ENCODE data around the gene NRXN3.
A peak's percentile ranks its signal among the peaks of the same experiment; 100 is the strongest.

NRXN3 gene

GRCh38 chr14:78902010-78902623 is 731.9 kb downstream of the NRXN3 start:
- in situ Hi-C loops (cut with MboI; ENCODE audit: low pct_unique_long_range_greater_than_20kb, low sequenced_read_pairs): no loop called here
- DNase-seq: peak; percentile 15

GRCh38 chr14:78904094-78904493 is 733.9 kb downstream of the NRXN3 start:
- in situ Hi-C loops (cut with MboI; ENCODE audit: low pct_unique_long_range_greater_than_20kb, low sequenced_read_pairs): no loop called here
- DNase-seq: no peak

GRCh38 chr14:78917462-78917861 is 747.3 kb downstream of the NRXN3 start:
- no peak for DNase-seq
- in situ Hi-C loops (cut with MboI; ENCODE audit: low pct_unique_long_range_greater_than_20kb, low sequenced_read_pairs): no loop called here

GRCh38 chr14:78921856-78922255 is 751.7 kb downstream of the NRXN3 start:
- no peak for DNase-seq
- in situ Hi-C loops (cut with MboI; ENCODE audit: low pct_unique_long_range_greater_than_20kb, low sequenced_read_pairs): no loop called here

GRCh38 chr14:78927261-78927660 is 757.1 kb downstream of the NRXN3 start:
- in situ Hi-C loops (cut with MboI; ENCODE audit: low pct_unique_long_range_greater_than_20kb, low sequenced_read_pairs): no loop called here

GRCh38 chr14:78933166-78933565 is 763.0 kb downstream of the NRXN3 start:
- in situ Hi-C loops (cut with MboI; ENCODE audit: low pct_unique_long_range_greater_than_20kb, low sequenced_read_pairs): no loop called here

More at GRCh38 chr14:78927261-78927660, 757.1 kb downstream of the NRXN3 start:
- peak; percentile 3 for DNase-seq

GRCh38 chr14:78933948-78934524 is 763.9 kb downstream of the NRXN3 start:
- in situ Hi-C loops (cut with MboI; ENCODE audit: low pct_unique_long_range_greater_than_20kb, low sequenced_read_pairs): no loop called here
- DNase-seq: peak; percentile 68

More at GRCh38 chr14:78933166-78933565, 763.0 kb downstream of the NRXN3 start:
- no peak for DNase-seq

GRCh38 chr14:78946949-78947348 is 776.8 kb downstream of the NRXN3 start:
- DNase-seq: no peak
- in situ Hi-C loops (cut with MboI; ENCODE audit: low pct_unique_long_range_greater_than_20kb, low sequenced_read_pairs): no loop called here

GRCh38 chr14:78947681-78948080 is 777.5 kb downstream of the NRXN3 start:
- in situ Hi-C loops (cut with MboI; ENCODE audit: low pct_unique_long_range_greater_than_20kb, low sequenced_read_pairs): no loop called here
- DNase-seq: no peak

GRCh38 chr14:78950649-78951048 is 780.5 kb downstream of the NRXN3 start:
- in situ Hi-C loops (cut with MboI; ENCODE audit: low pct_unique_long_range_greater_than_20kb, low sequenced_read_pairs): no loop called here
- DNase-seq: no peak

GRCh38 chr14:78951602-78952001 is 781.4 kb downstream of the NRXN3 start:
- no peak for DNase-seq
- in situ Hi-C loops (cut with MboI; ENCODE audit: low pct_unique_long_range_greater_than_20kb, low sequenced_read_pairs): no loop called here

- in situ Hi-C loops (cut with MboI; ENCODE audit: low pct_unique_long_range_greater_than_20kb, low sequenced_read_pairs): no loop called here
- DNase-seq: peak; percentile 59
These were observed 789.6 kb downstream of the NRXN3 start for GRCh38 chr14:78959674-78960264.

GRCh38 chr14:78967111-78967809 is 797.1 kb downstream of the NRXN3 start:
- no peak for DNase-seq
- in situ Hi-C loops (cut with MboI; ENCODE audit: low pct_unique_long_range_greater_than_20kb, low sequenced_read_pairs): no loop called here

- in situ Hi-C loops (cut with MboI; ENCODE audit: low pct_unique_long_range_greater_than_20kb, low sequenced_read_pairs): no loop called here
- no peak for DNase-seq
These were observed 798.1 kb downstream of the NRXN3 start for GRCh38 chr14:78968265-78968664.

- in situ Hi-C loops (cut with MboI; ENCODE audit: low pct_unique_long_range_greater_than_20kb, low sequenced_read_pairs): no loop called here
- DNase-seq: no peak
These were observed 800.5 kb downstream of the NRXN3 start for GRCh38 chr14:78970677-78971076.

- no peak for DNase-seq
- in situ Hi-C loops (cut with MboI; ENCODE audit: low pct_unique_long_range_greater_than_20kb, low sequenced_read_pairs): no loop called here
These were observed 802.3 kb downstream of the NRXN3 start for GRCh38 chr14:78972440-78972839.

- in situ Hi-C loops (cut with MboI; ENCODE audit: low pct_unique_long_range_greater_than_20kb, low sequenced_read_pairs): no loop called here
- no peak for DNase-seq
These were observed 804.5 kb downstream of the NRXN3 start for GRCh38 chr14:78974691-78975090.

GRCh38 chr14:78975734-78976133 is 805.6 kb downstream of the NRXN3 start:
- in situ Hi-C loops (cut with MboI; ENCODE audit: low pct_unique_long_range_greater_than_20kb, low sequenced_read_pairs): no loop called here

GRCh38 chr14:78978896-78979295 is 808.7 kb downstream of the NRXN3 start:
- in situ Hi-C loops (cut with MboI; ENCODE audit: low pct_unique_long_range_greater_than_20kb, low sequenced_read_pairs): no loop called here
- no peak for DNase-seq

More at GRCh38 chr14:78975734-78976133, 805.6 kb downstream of the NRXN3 start:
- no peak for DNase-seq

GRCh38 chr14:78982551-78982950 is 812.4 kb downstream of the NRXN3 start:
- no peak for DNase-seq
- in situ Hi-C loops (cut with MboI; ENCODE audit: low pct_unique_long_range_greater_than_20kb, low sequenced_read_pairs): no loop called here
